ENCODE measurements around the gene EYS. TPM values are rescaled to one million over a fixed set of nuclear protein-coding genes. Genes with fewer than 3 reads are reported as not detected.
A peak's percentile ranks its signal among the peaks of the same experiment; 100 is the strongest.

EYS gene
- total RNA-seq, 1 experiment from 2014 or later: not detected

- TF ChIP-seq REST (IDR thresholded peaks at IDR 0.05; ENCODE audit: low read depth): no peak
- TF ChIP-seq FOSL1 (IDR thresholded peaks at IDR 0.05; ENCODE audit: low read depth): no peak
- TF ChIP-seq CEBPB (IDR thresholded peaks at IDR 0.05; ENCODE audit: low read depth): no peak
- TF ChIP-seq EZH2phosphoT487 (IDR thresholded peaks at IDR 0.05; ENCODE audit: borderline replicate concordance): no peak
- TF ChIP-seq ZBTB33 (IDR thresholded peaks at IDR 0.05; ENCODE audit: extremely low read depth, insufficient replicate concordance, low read length): no peak
Measured at GRCh38 chr6:63807056-63807455, 1900.0 kb downstream of the EYS start (continued).

DNA sequence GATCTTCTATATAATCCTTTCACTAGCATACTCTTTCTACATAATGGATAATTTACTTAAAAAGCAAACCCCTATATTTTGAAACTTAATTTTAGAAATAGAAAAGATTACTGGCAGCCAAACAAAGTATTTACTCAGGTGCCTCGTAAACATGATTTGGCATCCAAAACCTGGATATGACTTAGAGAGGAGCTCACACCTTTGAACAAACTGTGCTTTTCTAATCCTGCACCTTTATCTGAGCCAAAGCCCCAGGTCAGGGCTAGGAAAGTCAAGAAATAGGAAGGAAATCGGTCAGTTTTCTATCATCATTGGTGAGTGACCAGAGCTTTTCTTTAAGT lies 1900.5 kb downstream of the EYS start:
- H3K4me3 ChIP-seq (replicated peaks in 1 of 2; ENCODE audit: low read depth in 1 of 2, low read length in 2 of 2): no peak overlapping the region
- ATAC-seq (peak; percentile 34; the same call in 1 of the 2 replicates), DNase-seq (ENCODE audit: low read depth, low spot score) (no peak)
- no peaks in the 10 kb centered on the region for H3K9me2 ChIP-seq (ENCODE audit: insufficient read depth)
- BruUV-seq (replicated peaks): no TSS peak
- H3K27me3 ChIP-seq (ENCODE audit: insufficient read depth, low read length): no peaks in the 10 kb centered on the region
- intact Hi-C loops (cut with micrococcal nuclease): no loop called here
- no peak overlapping the region for H3K9ac ChIP-seq (ENCODE audit: low read length)
- CTCF ChIA-PET: interaction anchor here (1.2 to 2.2 kb wide), 3 partner anchors 8 to 454 kb away, joined by 3 to 14 read pairs (median 8); no protein-coding TSS in a partner anchor
- peaks cover 0 to 27% of the 10 kb centered on the region in 2 experiments; a peak in 2 of 4 replicates for H3K4me1 ChIP-seq (ENCODE audit: control insufficient read depth in 1 of 2, insufficient read depth in 2 of 2, low read length in 2 of 2)
- RAD21 ChIA-PET (ENCODE audit: low non-redundant PET in 1 of 2, low total read pairs in 2 of 2, uncharacterized antibody in 2 of 2, unreplicated experiment in 2 of 2): no interaction called here
- no peak overlapping the region for H3K27ac ChIP-seq (ENCODE audit: low read depth, low read length)
- POLR2A ChIA-PET: interaction anchor here (1.1 to 2.2 kb wide), 2 partner anchors 11 to 233 kb away, joined by 4 to 7 read pairs; no protein-coding TSS in a partner anchor
- H4K20me1 ChIP-seq (ENCODE audit: insufficient read depth): no peaks in the 10 kb centered on the region
- peak overlapping the region; percentile 36 for H2AFZ ChIP-seq (ENCODE audit: low read depth, low read length, poor library complexity, severe bottlenecking)
- no peaks in the 10 kb centered on the region for H3K36me3 ChIP-seq (ENCODE audit: control insufficient read depth in 1 of 2, insufficient read depth in 2 of 2, low read length in 2 of 2)
- H3K4me2 ChIP-seq (ENCODE audit: low read length): peak overlapping the region; percentile 19; the same call in 1 of the 2 replicates
- TF ChIP-seq MAX (IDR thresholded peaks at IDR 0.05) (no peak), TCF7L2 (IDR thresholded peaks at IDR 0.05; ENCODE audit: borderline replicate concordance, extremely low read depth, insufficient read depth, insufficient read length) (peak; percentile 6), ZFX (IDR thresholded peaks at IDR 0.05) (no peak)
- no peaks in the 10 kb centered on the region for H3K9me3 ChIP-seq (ENCODE audit: control insufficient read depth in 1 of 2, insufficient read depth in 1 of 2, low read depth in 1 of 2, low read length in 2 of 2)
- H3K79me2 ChIP-seq (ENCODE audit: insufficient read depth, low read length): no peaks in the 10 kb centered on the region
